GM18907 (cell line): ENCODE data around the gene TRIM8.
"Not testable (repeated sequence)": the region's sequence is repeated elsewhere in the genome, so short reads cannot be mapped to it uniquely, and the experiment has no call there.

Experiments
- ATAC-seq: cut with Tn5 transposase; IDR thresholded peaks from one replicate; pipeline ENCODE4 v1.9.1; 2021; ENCODE audit warnings: mild to moderate bottlenecking, moderate library complexity; ENCODE audit not compliant: unreplicated experiment

Gene TRIM8

DNA sequence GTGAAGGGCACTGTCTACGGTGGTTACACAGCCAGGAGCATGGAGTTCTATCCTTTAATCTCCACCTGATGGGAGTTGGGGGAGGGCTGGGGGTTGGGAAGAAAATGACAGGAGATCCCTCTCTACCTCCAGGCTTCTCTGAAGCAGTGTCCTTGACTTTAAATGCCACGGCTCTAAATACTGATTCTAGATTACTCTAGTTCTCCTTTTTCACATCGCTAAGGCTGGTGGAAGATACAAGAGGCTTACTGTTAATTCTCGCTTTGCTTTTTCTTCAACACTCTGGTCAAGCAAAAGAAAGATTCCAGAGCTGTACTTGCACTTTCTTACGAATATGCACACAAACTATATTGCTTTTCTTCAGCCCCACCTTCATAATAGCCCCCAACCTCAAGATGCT lies 39.5 kb downstream of the TRIM8 start:
- no peak for ATAC-seq

DNA sequence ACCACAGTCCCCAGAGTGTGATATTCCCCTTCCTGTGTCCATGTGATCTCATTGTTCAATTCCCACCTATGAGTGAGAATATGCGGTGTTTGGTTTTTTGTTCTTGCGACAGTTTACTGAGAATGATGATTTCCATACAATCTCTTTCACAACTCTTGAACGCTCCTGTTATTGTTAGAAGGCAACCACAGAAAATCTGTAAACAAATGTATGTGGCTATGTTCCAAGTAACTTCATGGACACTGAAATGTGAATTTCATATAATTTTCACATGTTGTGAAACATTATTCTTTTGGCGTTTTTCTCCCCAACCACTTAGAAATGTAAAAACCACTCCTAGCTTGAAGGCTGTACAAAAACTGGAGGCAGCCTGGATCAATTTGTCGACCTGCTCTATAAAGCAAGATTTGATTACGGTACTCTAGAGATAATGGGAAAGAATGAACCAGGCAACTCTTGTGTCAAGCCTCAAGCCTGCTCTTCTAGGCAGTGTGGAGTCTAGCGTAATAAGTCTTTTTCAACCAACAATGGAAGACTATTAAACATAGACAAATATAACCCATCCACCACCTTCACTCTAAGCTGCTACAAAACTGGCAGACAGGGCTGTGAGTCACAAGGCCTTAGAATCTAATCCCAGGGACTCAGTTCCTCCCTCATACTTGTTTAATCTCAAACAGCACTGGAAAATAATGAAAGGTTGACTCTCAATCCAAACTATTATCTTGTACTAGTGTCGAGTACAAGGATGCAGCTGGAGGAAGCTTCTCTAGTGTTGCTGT lies 47.2 kb downstream of the TRIM8 start:
- ATAC-seq = no peak

GRCh38 chr10:102695401-102695800 lies 51.1 kb downstream of the TRIM8 start:
- not testable (repeated sequence) for ATAC-seq

DNA sequence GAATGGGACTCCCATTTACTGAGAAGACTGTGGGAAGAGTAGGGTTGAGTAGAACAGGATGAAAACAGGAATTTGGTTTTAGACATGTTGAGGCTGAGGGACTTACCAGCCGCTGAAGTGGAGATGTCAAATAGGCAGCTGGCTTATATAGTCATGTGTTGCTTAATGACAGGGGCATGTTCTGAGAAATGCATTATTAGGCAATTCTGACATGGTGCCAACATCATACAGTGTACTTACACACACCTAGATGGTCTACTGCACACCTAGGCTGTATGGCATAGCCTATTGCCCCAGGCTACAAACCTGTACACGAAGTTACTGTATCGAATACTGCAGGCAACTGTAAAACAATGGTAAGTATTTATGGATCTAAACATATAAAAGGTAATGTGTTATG lies 52.5 kb downstream of the TRIM8 start:
- ATAC-seq = no peak

DNA sequence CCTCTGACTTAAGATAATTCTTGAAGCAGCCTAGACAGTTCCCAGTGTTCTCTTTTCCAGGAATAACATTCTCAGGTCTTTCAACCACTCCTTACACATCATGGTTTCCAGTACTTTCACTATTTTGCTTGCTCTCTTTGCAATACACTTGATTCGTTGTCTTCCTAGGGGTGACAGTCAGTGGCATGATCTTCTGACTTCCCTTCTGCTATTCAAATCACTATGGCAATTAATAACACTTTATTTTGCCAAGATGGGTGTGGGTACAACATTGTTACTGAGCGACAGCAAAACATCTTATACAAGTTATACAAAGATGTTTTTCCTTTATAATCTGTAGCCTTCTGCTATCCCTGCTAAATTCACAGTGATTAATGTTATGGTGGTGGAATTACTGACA lies 54.6 kb downstream of the TRIM8 start:
- no peak for ATAC-seq

- no peak for ATAC-seq
Observed at GRCh38 chr10:102701272-102701671, 57.0 kb downstream of the TRIM8 start.

DNA sequence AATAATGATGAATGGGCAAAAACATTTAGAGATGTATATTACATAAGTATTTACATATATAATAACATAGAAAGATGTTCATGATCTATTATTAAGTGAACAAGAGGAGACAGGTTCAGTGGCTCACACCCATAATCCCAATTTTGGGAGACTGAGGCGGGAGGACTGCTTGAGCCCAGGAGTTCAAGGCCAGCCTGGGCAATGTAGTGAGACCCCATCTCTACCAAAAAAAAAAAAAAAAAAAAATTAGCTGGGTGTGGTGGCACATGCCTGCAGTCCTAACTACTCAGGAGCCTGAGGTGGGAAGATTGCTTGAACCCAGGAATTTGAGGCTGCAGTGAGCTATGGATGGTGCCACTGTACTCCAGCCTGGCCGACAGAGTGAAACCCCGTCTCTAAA lies 57.5 kb downstream of the TRIM8 start:
- ATAC-seq = no peak

DNA sequence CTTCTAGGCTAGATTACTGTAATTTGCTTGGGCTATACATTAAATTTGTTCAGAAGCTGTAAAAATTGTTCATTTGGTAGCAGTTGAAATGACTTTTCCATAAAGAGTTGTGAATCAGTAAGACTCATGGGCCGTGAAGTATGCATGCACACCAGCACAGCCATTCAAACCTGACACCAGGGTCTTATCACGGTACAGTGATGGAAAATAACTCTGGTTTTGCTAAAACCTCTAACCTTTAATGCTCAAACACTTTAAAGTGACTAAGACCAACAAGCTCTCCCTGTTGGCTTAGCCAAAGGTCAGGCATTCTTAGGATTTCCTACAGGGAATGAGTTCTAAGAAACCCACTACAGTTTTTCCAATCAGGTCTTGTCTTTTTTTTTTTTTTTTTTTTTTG lies 58.5 kb downstream of the TRIM8 start:
- ATAC-seq = no peak

DNA sequence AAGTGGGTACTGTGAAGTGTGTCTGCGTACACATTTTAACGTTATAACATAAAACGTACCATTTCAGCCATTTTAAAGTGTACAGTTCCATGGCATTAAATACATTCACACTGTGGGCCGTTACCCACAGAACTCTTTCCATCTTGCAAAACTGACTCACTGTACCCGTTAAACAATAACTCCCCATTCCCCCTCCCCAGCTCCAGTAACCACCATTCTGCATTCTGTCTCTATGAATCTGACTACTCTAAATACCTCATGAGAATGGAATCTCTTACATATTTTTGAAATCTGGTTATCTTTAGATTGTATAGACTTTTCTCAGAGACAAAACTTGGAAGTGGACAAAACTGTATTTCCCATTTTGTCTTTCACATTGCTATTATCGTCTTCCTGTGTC lies 60.6 kb downstream of the TRIM8 start:
- ATAC-seq = no peak

- no peak for ATAC-seq
Observed at GRCh38 chr10:102705531-102705930, 61.3 kb downstream of the TRIM8 start.
